A549 (cell line): ENCODE data around the gene PWP1.

Experiments
- BCL3 ChIP-seq: fragments of >200 bp; sonication (Bioruptor Twin); formaldehyde crosslinking; IDR thresholded peaks from 3 replicates; pipeline ENCODE4 v1.6.1; 2016
- CEBPB ChIP-seq, 2 experiments: fragments of >200 bp in 1 of 2; sonication (Bioruptor Twin) in 1 of 2; formaldehyde crosslinking in 1 of 2; IDR thresholded peaks; 2 replicates each; pipeline ENCODE4 v1.6.1; 2012 to 2016
- CHD2 ChIP-seq: fragments of 150-350 bp; IDR thresholded peaks from 2 replicates; pipeline ENCODE4 v1.6.1; 2014; ENCODE audit warnings: low read length; ENCODE audit not compliant: partially characterized antibody
- CTCF ChIP-seq: fragments of >200 bp; sonication (Bioruptor Twin); formaldehyde crosslinking; IDR thresholded peaks from 3 replicates; pipeline ENCODE4 v1.5.1; 2016
- E2F6 ChIP-seq: IDR thresholded peaks from 2 replicates; pipeline ENCODE4 v1.6.1; 2012; ENCODE audit warnings: low read depth, borderline replicate concordance
- EP300 ChIP-seq, 2 experiments: fragments of >200 bp; sonication (Bioruptor Twin); formaldehyde crosslinking; IDR thresholded peaks; 2 replicates in 1 of 2; 3 replicates in 1 of 2; pipeline ENCODE4 v1.6.1; 2016 to 2017
- HDAC2 ChIP-seq: fragments of 200-600 bp; sonication (generic); IDR thresholded peaks from 2 replicates; pipeline ENCODE4 v1.6.1; 2016
- HOXA7 ChIP-seq: fragments of 250-450 bp; sonication (Bioruptor Pico); IDR thresholded peaks from 2 replicates; pipeline ENCODE4 v1.5.0; 2020; ENCODE audit warnings: mild to moderate bottlenecking, moderate library complexity
- NFE2L2 ChIP-seq: fragments of 150-350 bp; conservative IDR thresholded peaks from 2 replicates; pipeline ENCODE4 v1.6.1; 2014; ENCODE audit warnings: low read length
- NR3C1 ChIP-seq: fragments of >200 bp; sonication (Bioruptor Twin); formaldehyde crosslinking; IDR thresholded peaks from 3 replicates; pipeline ENCODE4 v1.6.1; 2017
- POLR2A ChIP-seq: IDR thresholded peaks from 2 replicates; pipeline ENCODE4 v1.6.1; 2012; ENCODE audit warnings: mild to moderate bottlenecking, low read length
- RFX5 ChIP-seq: fragments of 450-650 bp; IDR thresholded peaks from 2 replicates; pipeline ENCODE4 v1.7.1; 2014; ENCODE audit warnings: antibody characterized with exemption, mild to moderate bottlenecking, moderate library complexity

- no peak for TF ChIP-seq NR3C1
- TF ChIP-seq HDAC2, result no peak
- no peak for TF ChIP-seq NFE2L2
- no peak for TF ChIP-seq E2F6
- TF ChIP-seq BCL3, result no peak
- TF ChIP-seq CTCF, result no peak
- TF ChIP-seq POLR2A, result no peak
- TF ChIP-seq CHD2, result no peak
- no peak for TF ChIP-seq RFX5
- TF ChIP-seq EP300 (IDR thresholded peaks at IDR 0.05), result no peak
- no peak for TF ChIP-seq HOXA7
- TF ChIP-seq CEBPB (IDR thresholded peaks at IDR 0.05), result no peak
Observed at GRCh38 chr12:107735763-107736162, 50.2 kb downstream of the PWP1 start.
